B cell (primary cell): ENCODE results near the gene PPP1R14B. TPM values are rescaled to one million over a fixed set of nuclear protein-coding genes. Genes with fewer than 3 reads are reported as not detected.

Source experiments
- ATAC-seq: fragments of 200-7000 bp; cut with Tn5 transposase; one replicate; pipeline ENCODE4 v1.10.0; 2021; ENCODE audit warnings: low read depth, mild to moderate bottlenecking, moderate number of reproducible peaks, moderate library complexity
- CTCF ChIA-PET: fragments of 350-600 bp; sonication (Branson Sonifier 250); formaldehyde crosslinking; loops from one replicate; lab custom pipeline; 2021; ENCODE audit warnings: antibody characterized with exemption, inconsistent platforms; lab: Charles Lee
- POLR2A ChIA-PET: fragments of 350-600 bp; sonication (Branson Sonifier 250); formaldehyde crosslinking; loops from one replicate; lab custom pipeline; 2021; ENCODE audit warnings: antibody characterized with exemption; lab: Charles Lee
- DNase-seq: peaks from one replicate; pipeline ENCODE4 v3.0.0; 2013
- H2AFZ ChIP-seq: 2 replicates; pipeline ENCODE4 v1.6.1; 2012; ENCODE audit warnings: mild to moderate bottlenecking, low read depth, low read length; ENCODE audit not compliant: insufficient read depth, poor library complexity, severe bottlenecking
- H3K27ac ChIP-seq, 2 donors: 1 replicate in 1 of 2; 2 replicates in 1 of 2; pipeline ENCODE4 v1.5.1; 2012 to 2013; ENCODE audit warnings: low read length in 2 of 2, mild to moderate bottlenecking in 2 of 2, moderate library complexity in 1 of 2
- H3K27me3 ChIP-seq, 4 experiments: fragments of 200-600 bp in 1 of 4; sonication (generic) in 1 of 4; replicated peaks in 1 of 4; 1 replicate in 2 of 4; 2 replicates in 2 of 4; pipeline versions ENCODE4 v1.6.1 to v1.7.0; 2013 to 2016; ENCODE audit warnings: low read length in 3 of 4, mild to moderate bottlenecking in 2 of 4, mixed read lengths in 1 of 4, moderate library complexity in 1 of 4; ENCODE audit not compliant: insufficient read depth in 4 of 4, control insufficient read depth in 3 of 4; ENCODE audit errors: control extremely low read depth in 1 of 4
- H3K36me3 ChIP-seq, 2 experiments: replicated peaks in 1 of 2; 1 replicate in 1 of 2; 2 replicates in 1 of 2; pipeline versions ENCODE4 v1.6.1 to v1.7.1; 2013; ENCODE audit warnings: low read length in 1 of 2; ENCODE audit not compliant: insufficient read depth in 2 of 2, control insufficient read depth in 1 of 2; ENCODE audit errors: control extremely low read depth in 1 of 2, extremely low read depth in 1 of 2
- H3K4me1 ChIP-seq, 2 donors: fragments of 200-600 bp in 1 of 2; sonication (generic) in 1 of 2; 1 replicate in 1 of 2; 2 replicates in 1 of 2; pipeline versions ENCODE4 v1.5.1 to v1.6.1; 2013 to 2017; ENCODE audit warnings: low read length in 2 of 2; ENCODE audit not compliant: control insufficient read depth in 2 of 2, insufficient read depth in 2 of 2
- H3K4me2 ChIP-seq: replicated peaks from 2 replicates; pipeline ENCODE3; 2012; ENCODE audit warnings: mild to moderate bottlenecking, low read depth, low read length; ENCODE audit not compliant: poor library complexity, severe bottlenecking
- H3K4me3 ChIP-seq, 5 experiments: fragments of 200-600 bp in 1 of 5; sonication (generic) in 1 of 5; 1 replicate in 3 of 5; 2 replicates in 2 of 5; pipeline versions ENCODE4 v1.5.1 to v1.7.0; 2011 to 2016; ENCODE audit warnings: low read length in 4 of 5, mild to moderate bottlenecking in 4 of 5, low read depth in 2 of 5, control low read depth in 1 of 5, moderate library complexity in 1 of 5; ENCODE audit not compliant: insufficient read depth in 1 of 5; ENCODE audit errors: control extremely low read depth in 1 of 5, extremely low read depth in 1 of 5
- H3K79me2 ChIP-seq: fragments of 200-600 bp; sonication (generic); one replicate; pipeline ENCODE4 v1.6.0; 2016; ENCODE audit warnings: low read length; ENCODE audit not compliant: control insufficient read depth, insufficient read depth
- H3K9ac ChIP-seq: fragments of 200-600 bp; sonication (generic); 2 replicates; pipeline ENCODE4 v1.6.1; 2017; ENCODE audit warnings: mild to moderate bottlenecking, low read length, moderate library complexity
- H3K9me3 ChIP-seq, 3 donors: one replicate each; pipeline versions ENCODE4 v1.6.1 to v1.7.1; 2013; ENCODE audit warnings: low read length in 2 of 3; ENCODE audit not compliant: control insufficient read depth in 2 of 3, insufficient read depth in 1 of 3; ENCODE audit errors: control extremely low read depth in 1 of 3
- H4K20me1 ChIP-seq: 2 replicates; pipeline ENCODE4 v1.6.0; 2012; ENCODE audit warnings: mild to moderate bottlenecking, low read length; ENCODE audit not compliant: insufficient read depth, control insufficient read depth, poor library complexity, severe bottlenecking
- H3K27ac Mint-ChIP-seq: one replicate; pipeline ENCODE4 v1.8.0; 2021; ENCODE audit warnings: mixed read lengths
- H3K27me3 Mint-ChIP-seq: one replicate; pipeline ENCODE4 v1.8.0; 2021; ENCODE audit warnings: mixed read lengths
- H3K4me1 Mint-ChIP-seq: one replicate; pipeline ENCODE4 v1.8.0; 2021; ENCODE audit warnings: mixed read lengths
- H3K4me3 Mint-ChIP-seq: one replicate; pipeline ENCODE4 v1.8.0; 2021; ENCODE audit warnings: mixed read lengths
- H3K9me3 Mint-ChIP-seq: one replicate; pipeline ENCODE4 v1.8.0; 2022; ENCODE audit warnings: mixed read lengths; ENCODE audit not compliant: insufficient read depth
- EZH2 ChIP-seq: IDR thresholded peaks from 2 replicates; pipeline ENCODE4 v1.6.1; 2012; ENCODE audit warnings: borderline replicate concordance, low read depth, mild to moderate bottlenecking, moderate library complexity, low read length; ENCODE audit not compliant: insufficient read depth, poor library complexity, severe bottlenecking
- WGBS: methylation state at CpG from one replicate; pipeline ENCODE4 v1.1.5; 2013; ENCODE audit warnings: missing lambda C conversion rate; ENCODE audit not compliant: insufficient coverage; 5-methylcytosine and 5-hydroxymethylcytosine counted together
- intact Hi-C: fragments of 100-400 bp; cut with micrococcal nuclease; formaldehyde crosslinking; loops from one replicate; pipeline ENCODE4 v1.10.0; 2022
- polyA plus RNA-seq: library from polyadenylated mRNA; depleted of rRNA; stranded (reverse); fragments of >200 nt; gene quantifications from 2 replicates; pipeline ENCODE4 v1.2.3, GENCODE V29; 2012
- total RNA-seq, 2 donors: library from RNA; stranded (reverse); fragments of 120-200 nt in 1 of 2; gene quantifications; 1 replicate in 1 of 2; 2 replicates in 1 of 2; pipeline versions ENCODE4 v1.2.3 to v1.2.4, GENCODE V29; 2013 to 2022
- TF ChIP-seq, protein P1 (sequence below): fragments of 200-600 bp; IDR thresholded peaks from one replicate; pipeline ENCODE4 v1.8.0; 2022; ENCODE audit warnings: antibody characterized with exemption, mild to moderate bottlenecking

Gene PPP1R14B
- total and polyA plus RNA-seq, 2 donors (not counting 1 experiment from before 2014, with no cell fraction given), result 41.2 to 51.0 TPM

GRCh38 chr11:64268025-64268892 lies 21.5 kb upstream of the PPP1R14B start:
- ChIA-PET POLR2A (interaction anchor here (1.0 to 4.6 kb wide), 9 partner anchors 16 to 80 kb away, joined by 3 to 67 read pairs (median 10); partner anchors contain the start of genes BAD, FERMT3, GPR137 and NUDT22), CTCF (interaction anchor here (0.8 to 5.7 kb wide), 8 partner anchors 12 to 63 kb away, joined by 3 to 73 read pairs (median 7); partner anchors contain the start of genes CATSPERZ, ESRRA, FERMT3 and PLCB3)
- H3K9ac ChIP-seq, result peak overlapping the region; percentile 76
- Mint-ChIP-seq H3K27me3 (no peaks in the 10 kb centered on the region), H3K9me3 (no peaks in the 10 kb centered on the region), H3K4me1 (peaks cover 19% of the 10 kb centered on the region), H3K27ac (peak overlapping the region; percentile 99), H3K4me3 (peak overlapping the region; percentile 100)
- peaks cover 14 to 29% of the 10 kb centered on the region in 2 donors for H3K4me1 ChIP-seq
- DNase-seq (no peak), ATAC-seq (no peak)
- no peaks in the 10 kb centered on the region for H3K79me2 ChIP-seq
- H3K9me3 ChIP-seq, result peaks cover 0 to 3% (median 0%) of the 10 kb centered on the region in 3 donors
- peak overlapping the region; percentile 92 for H3K4me2 ChIP-seq
- 58% methylated on average over 20 of the region's 23 CpGs for WGBS
- no peaks in the 10 kb centered on the region for H3K36me3 ChIP-seq
- peak overlapping the region in 4 of 5 experiments; percentile 79 to 96 (median 85) for H3K4me3 ChIP-seq
- no peaks in the 10 kb centered on the region for H4K20me1 ChIP-seq
- peak overlapping the region; percentile 75 for H2AFZ ChIP-seq
- TF ChIP-seq, protein P1, sequence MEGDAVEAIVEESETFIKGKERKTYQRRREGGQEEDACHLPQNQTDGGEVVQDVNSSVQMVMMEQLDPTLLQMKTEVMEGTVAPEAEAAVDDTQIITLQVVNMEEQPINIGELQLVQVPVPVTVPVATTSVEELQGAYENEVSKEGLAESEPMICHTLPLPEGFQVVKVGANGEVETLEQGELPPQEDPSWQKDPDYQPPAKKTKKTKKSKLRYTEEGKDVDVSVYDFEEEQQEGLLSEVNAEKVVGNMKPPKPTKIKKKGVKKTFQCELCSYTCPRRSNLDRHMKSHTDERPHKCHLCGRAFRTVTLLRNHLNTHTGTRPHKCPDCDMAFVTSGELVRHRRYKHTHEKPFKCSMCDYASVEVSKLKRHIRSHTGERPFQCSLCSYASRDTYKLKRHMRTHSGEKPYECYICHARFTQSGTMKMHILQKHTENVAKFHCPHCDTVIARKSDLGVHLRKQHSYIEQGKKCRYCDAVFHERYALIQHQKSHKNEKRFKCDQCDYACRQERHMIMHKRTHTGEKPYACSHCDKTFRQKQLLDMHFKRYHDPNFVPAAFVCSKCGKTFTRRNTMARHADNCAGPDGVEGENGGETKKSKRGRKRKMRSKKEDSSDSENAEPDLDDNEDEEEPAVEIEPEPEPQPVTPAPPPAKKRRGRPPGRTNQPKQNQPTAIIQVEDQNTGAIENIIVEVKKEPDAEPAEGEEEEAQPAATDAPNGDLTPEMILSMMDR, result no peak
- TF ChIP-seq EZH2, result no peak
- no peaks in the 10 kb centered on the region for H3K27me3 ChIP-seq
- intact Hi-C loops, result no loop called here
- peak overlapping the region; percentile 89 to 91 for H3K27ac ChIP-seq
